ENCODE data around the gene MMEL1. TPM values are rescaled to one million over a fixed set of nuclear protein-coding genes. Genes with fewer than 3 reads are reported as not detected.
A peak's percentile ranks its signal among the peaks of the same experiment; 100 is the strongest.

Gene MMEL1
- total RNA-seq, 4 donors from 2014 or later = 2.2 to 2.6 TPM; not detected in 2

GRCh38 chr1:2644171-2644570 lies 11.4 kb upstream of the MMEL1 start:
- H3K4me1 ChIP-seq = peaks cover 27% of the 10 kb centered on the region
- 92% methylated on average over 4 of the region's 14 CpGs for WGBS
- H3K27ac ChIP-seq = no peak overlapping the region
- no peak overlapping the region for H3K4me3 ChIP-seq
- H3K36me3 ChIP-seq = no peaks in the 10 kb centered on the region
- H3K27me3 ChIP-seq = peaks cover 6% of the 10 kb centered on the region
- peaks cover 13% of the 10 kb centered on the region for H3K9me3 ChIP-seq
- TF ChIP-seq CTCF (IDR thresholded peaks at IDR 0.05) = no peak
- TF ChIP-seq EP300 (IDR thresholded peaks at IDR 0.05) = no peak
- TF ChIP-seq POLR2A (IDR thresholded peaks at IDR 0.05) = no peak
- no peak for TF ChIP-seq POLR2AphosphoS5 (IDR thresholded peaks at IDR 0.05)
- DNase-seq (ENCODE audit: low spot score in 2 of 2) = peak in 1 of 2 donors; percentile 55

- peaks cover 12% of the 10 kb centered on the region for H3K9me3 ChIP-seq
- peaks cover 27% of the 10 kb centered on the region for H3K4me1 ChIP-seq
- peaks cover 8% of the 10 kb centered on the region for H3K27me3 ChIP-seq
- TF ChIP-seq POLR2AphosphoS5 (IDR thresholded peaks at IDR 0.05) (no peak), EP300 (IDR thresholded peaks at IDR 0.05) (no peak), CTCF (IDR thresholded peaks at IDR 0.05) (no peak), POLR2A (IDR thresholded peaks at IDR 0.05) (no peak)
- H3K4me3 ChIP-seq = peak overlapping the region; percentile 95
- peak in 1 of 2 donors; percentile 64 for DNase-seq (ENCODE audit: low spot score in 2 of 2)
- no peaks in the 10 kb centered on the region for H3K36me3 ChIP-seq
- 17% methylated on average over 13 of the region's 24 CpGs for WGBS
- no peak overlapping the region for H3K27ac ChIP-seq
Measured at GRCh38 chr1:2643414-2644077, 10.7 kb upstream of the MMEL1 start.

GRCh38 chr1:2642560-2643413 lies 10.0 kb upstream of the MMEL1 start:
- Histone ChIP-seq H3K36me3 (no peaks in the 10 kb centered on the region), H3K9me3 (peaks cover 7% of the 10 kb centered on the region), H3K4me1 (peaks cover 27% of the 10 kb centered on the region), H3K4me3 (peak overlapping the region; percentile 95), H3K27ac (peak overlapping the region; percentile 73), H3K27me3 (peaks cover 10% of the 10 kb centered on the region)
- peak; percentile 93 to 94 for DNase-seq (ENCODE audit: low spot score in 2 of 2)
- 0% methylated on average over 4 of the region's 84 CpGs for WGBS
- TF ChIP-seq CTCF (IDR thresholded peaks at IDR 0.05) (peak in 1 of 2 donors; percentile 25), POLR2A (IDR thresholded peaks at IDR 0.05) (peak in 1 of 2 donors; percentile 27), POLR2AphosphoS5 (IDR thresholded peaks at IDR 0.05) (peak in 1 of 3 donors; percentile 10), EP300 (IDR thresholded peaks at IDR 0.05) (no peak)

GRCh38 chr1:2642131-2642559 lies 9.3 kb upstream of the MMEL1 start:
- Histone ChIP-seq H3K4me1 (peaks cover 27% of the 10 kb centered on the region), H3K27ac (no peak overlapping the region), H3K27me3 (peaks cover 10% of the 10 kb centered on the region), H3K4me3 (peak overlapping the region; percentile 95), H3K36me3 (no peaks in the 10 kb centered on the region), H3K9me3 (peaks cover 7% of the 10 kb centered on the region)
- 60% methylated on average over 1 of the region's 11 CpGs for WGBS
- TF ChIP-seq POLR2AphosphoS5 (IDR thresholded peaks at IDR 0.05) (no peak), EP300 (IDR thresholded peaks at IDR 0.05) (no peak), POLR2A (IDR thresholded peaks at IDR 0.05) (no peak)
- DNase-seq (ENCODE audit: low spot score in 2 of 2) = peak in 1 of 2 donors; percentile 60

GRCh38 chr1:2641381-2642130 lies 8.7 kb upstream of the MMEL1 start:
- Histone ChIP-seq H3K27me3 (peaks cover 12% of the 10 kb centered on the region), H3K27ac (no peak overlapping the region), H3K36me3 (no peaks in the 10 kb centered on the region), H3K4me1 (peaks cover 27% of the 10 kb centered on the region), H3K4me3 (peak overlapping the region; percentile 95), H3K9me3 (peaks cover 3% of the 10 kb centered on the region)
- DNase-seq (ENCODE audit: low spot score in 2 of 2) = peak in 1 of 2 donors; percentile 57
- WGBS = no CpG with 5 or more reads among the region's 34 CpGs
- TF ChIP-seq CTCF (IDR thresholded peaks at IDR 0.05) (no peak), POLR2A (IDR thresholded peaks at IDR 0.05) (no peak), POLR2AphosphoS5 (IDR thresholded peaks at IDR 0.05) (no peak), EP300 (IDR thresholded peaks at IDR 0.05) (no peak)

Data from suprapubic skin (tissue), 4 donors.